ENCODE results near the gene MGAM2.

DNA sequence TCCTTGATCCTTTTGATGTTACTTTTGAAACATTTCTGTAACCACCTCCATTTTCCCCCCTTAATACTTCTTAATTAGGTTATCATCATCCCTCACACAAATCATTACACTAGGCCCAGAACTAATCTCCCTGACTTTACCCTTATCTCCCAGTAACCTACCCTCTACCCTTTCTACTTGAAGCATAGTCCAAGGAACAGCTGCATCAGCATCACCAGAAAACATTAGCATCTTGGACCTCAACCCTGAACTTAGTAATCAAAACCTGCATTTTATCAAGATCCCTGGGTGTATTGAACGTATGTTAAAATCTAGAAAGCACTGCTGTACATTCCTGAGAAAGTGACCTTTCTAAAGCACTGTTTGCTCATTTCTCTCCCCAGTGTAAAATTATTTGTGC lies 38.8 kb downstream of the MGAM2 start:
- TF ChIP-seq, protein P1, sequence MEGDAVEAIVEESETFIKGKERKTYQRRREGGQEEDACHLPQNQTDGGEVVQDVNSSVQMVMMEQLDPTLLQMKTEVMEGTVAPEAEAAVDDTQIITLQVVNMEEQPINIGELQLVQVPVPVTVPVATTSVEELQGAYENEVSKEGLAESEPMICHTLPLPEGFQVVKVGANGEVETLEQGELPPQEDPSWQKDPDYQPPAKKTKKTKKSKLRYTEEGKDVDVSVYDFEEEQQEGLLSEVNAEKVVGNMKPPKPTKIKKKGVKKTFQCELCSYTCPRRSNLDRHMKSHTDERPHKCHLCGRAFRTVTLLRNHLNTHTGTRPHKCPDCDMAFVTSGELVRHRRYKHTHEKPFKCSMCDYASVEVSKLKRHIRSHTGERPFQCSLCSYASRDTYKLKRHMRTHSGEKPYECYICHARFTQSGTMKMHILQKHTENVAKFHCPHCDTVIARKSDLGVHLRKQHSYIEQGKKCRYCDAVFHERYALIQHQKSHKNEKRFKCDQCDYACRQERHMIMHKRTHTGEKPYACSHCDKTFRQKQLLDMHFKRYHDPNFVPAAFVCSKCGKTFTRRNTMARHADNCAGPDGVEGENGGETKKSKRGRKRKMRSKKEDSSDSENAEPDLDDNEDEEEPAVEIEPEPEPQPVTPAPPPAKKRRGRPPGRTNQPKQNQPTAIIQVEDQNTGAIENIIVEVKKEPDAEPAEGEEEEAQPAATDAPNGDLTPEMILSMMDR (conservative IDR thresholded peaks at IDR 0.05; ENCODE audit: low read depth, low read length), result no peak
- TF ChIP-seq POLR2A (IDR thresholded peaks at IDR 0.05; ENCODE audit: low read depth, low read length), result no peak
- TF ChIP-seq SMC3 (IDR thresholded peaks at IDR 0.05; ENCODE audit: low read depth, low read length), result no peak
- no peak for TF ChIP-seq RAD21 (IDR thresholded peaks at IDR 0.05; ENCODE audit: low read length)
- TF ChIP-seq, protein P2, sequence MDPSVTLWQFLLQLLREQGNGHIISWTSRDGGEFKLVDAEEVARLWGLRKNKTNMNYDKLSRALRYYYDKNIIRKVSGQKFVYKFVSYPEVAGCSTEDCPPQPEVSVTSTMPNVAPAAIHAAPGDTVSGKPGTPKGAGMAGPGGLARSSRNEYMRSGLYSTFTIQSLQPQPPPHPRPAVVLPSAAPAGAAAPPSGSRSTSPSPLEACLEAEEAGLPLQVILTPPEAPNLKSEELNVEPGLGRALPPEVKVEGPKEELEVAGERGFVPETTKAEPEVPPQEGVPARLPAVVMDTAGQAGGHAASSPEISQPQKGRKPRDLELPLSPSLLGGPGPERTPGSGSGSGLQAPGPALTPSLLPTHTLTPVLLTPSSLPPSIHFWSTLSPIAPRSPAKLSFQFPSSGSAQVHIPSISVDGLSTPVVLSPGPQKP (IDR thresholded peaks at IDR 0.05; ENCODE audit: borderline replicate concordance, low read depth, low read length), result no peak
- no peak for TF ChIP-seq RCOR1 (IDR thresholded peaks at IDR 0.05; ENCODE audit: insufficient replicate concordance, low read length)
- TF ChIP-seq MAFK (IDR thresholded peaks at IDR 0.05; ENCODE audit: low read depth, low read length), result no peak
- no peak for TF ChIP-seq RFX5 (IDR thresholded peaks at IDR 0.05; ENCODE audit: low read depth, low read length)
- TF ChIP-seq MXI1 (IDR thresholded peaks at IDR 0.05; ENCODE audit: borderline replicate concordance, low read depth, low read length), result no peak
- TF ChIP-seq BHLHE40 (IDR thresholded peaks at IDR 0.05; ENCODE audit: low read depth, low read length), result no peak
- TF ChIP-seq FOS (IDR thresholded peaks at IDR 0.05; ENCODE audit: low read depth, low read length), result no peak
- no peak for TF ChIP-seq NFE2L2 (IDR thresholded peaks at IDR 0.05; ENCODE audit: low read depth, low read length)
- TF ChIP-seq, protein P3, sequence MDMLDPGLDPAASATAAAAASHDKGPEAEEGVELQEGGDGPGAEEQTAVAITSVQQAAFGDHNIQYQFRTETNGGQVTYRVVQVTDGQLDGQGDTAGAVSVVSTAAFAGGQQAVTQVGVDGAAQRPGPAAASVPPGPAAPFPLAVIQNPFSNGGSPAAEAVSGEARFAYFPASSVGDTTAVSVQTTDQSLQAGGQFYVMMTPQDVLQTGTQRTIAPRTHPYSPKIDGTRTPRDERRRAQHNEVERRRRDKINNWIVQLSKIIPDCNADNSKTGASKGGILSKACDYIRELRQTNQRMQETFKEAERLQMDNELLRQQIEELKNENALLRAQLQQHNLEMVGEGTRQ (IDR thresholded peaks at IDR 0.05; ENCODE audit: low read depth, low read length), result no peak

All from IMR-90 (cell line).